Measurements from ENCODE around the gene TNNI3.

The TNNI3 gene

DNA sequence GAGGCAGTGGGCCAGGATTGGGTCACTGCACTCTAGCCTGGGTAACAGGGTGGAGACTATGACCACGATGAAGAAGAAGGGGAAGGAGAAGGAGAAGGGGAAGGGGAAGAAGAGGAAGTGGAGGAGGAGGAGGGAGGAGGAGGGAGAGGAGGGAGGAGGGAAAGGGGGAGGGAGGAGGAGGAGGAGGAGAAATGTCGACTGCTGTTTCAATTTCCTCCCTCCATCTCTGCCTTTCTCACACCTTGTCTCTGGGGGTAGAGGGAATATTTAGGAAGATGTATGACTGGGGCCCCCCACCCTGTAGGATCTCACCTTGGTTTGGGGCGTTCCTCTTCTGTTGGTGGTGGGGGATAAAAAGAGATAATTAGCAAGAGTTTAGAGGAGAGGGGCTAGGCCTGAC lies 12.3 kb downstream of the TNNI3 start:
- no peak for DNase-seq (ENCODE audit: low read depth)
- TF ChIP-seq, protein P1, sequence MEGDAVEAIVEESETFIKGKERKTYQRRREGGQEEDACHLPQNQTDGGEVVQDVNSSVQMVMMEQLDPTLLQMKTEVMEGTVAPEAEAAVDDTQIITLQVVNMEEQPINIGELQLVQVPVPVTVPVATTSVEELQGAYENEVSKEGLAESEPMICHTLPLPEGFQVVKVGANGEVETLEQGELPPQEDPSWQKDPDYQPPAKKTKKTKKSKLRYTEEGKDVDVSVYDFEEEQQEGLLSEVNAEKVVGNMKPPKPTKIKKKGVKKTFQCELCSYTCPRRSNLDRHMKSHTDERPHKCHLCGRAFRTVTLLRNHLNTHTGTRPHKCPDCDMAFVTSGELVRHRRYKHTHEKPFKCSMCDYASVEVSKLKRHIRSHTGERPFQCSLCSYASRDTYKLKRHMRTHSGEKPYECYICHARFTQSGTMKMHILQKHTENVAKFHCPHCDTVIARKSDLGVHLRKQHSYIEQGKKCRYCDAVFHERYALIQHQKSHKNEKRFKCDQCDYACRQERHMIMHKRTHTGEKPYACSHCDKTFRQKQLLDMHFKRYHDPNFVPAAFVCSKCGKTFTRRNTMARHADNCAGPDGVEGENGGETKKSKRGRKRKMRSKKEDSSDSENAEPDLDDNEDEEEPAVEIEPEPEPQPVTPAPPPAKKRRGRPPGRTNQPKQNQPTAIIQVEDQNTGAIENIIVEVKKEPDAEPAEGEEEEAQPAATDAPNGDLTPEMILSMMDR (conservative IDR thresholded peaks at IDR 0.05; ENCODE audit: low read depth, low read length) = no peak
- no peak overlapping the region for H3K4me3 ChIP-seq (ENCODE audit: low read length)

DNA sequence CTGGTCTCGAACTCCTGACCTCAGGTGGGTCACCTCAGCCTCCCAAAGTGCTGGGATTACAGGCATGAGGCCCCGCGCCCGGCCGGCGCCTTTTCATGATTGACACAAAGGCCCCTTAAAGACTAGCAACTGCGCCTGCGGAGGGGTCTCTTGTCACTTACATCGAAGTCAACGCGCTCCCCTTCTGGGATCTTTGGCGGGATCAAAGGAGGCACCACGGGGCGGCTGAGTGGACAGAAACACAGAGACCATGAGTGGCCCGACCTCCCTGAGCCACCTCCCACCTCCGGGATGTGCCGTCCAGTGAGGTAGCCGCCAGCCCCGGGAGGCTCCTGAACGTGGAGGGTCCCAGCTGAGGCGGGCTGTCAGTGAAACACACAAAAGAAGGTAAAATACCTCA lies 15.8 kb downstream of the TNNI3 start:
- TF ChIP-seq, protein P1 (conservative IDR thresholded peaks at IDR 0.05; ENCODE audit: low read depth, low read length) = no peak
- H3K4me3 ChIP-seq (ENCODE audit: low read length) = no peak overlapping the region
- DNase-seq (ENCODE audit: low read depth) = no peak

DNA sequence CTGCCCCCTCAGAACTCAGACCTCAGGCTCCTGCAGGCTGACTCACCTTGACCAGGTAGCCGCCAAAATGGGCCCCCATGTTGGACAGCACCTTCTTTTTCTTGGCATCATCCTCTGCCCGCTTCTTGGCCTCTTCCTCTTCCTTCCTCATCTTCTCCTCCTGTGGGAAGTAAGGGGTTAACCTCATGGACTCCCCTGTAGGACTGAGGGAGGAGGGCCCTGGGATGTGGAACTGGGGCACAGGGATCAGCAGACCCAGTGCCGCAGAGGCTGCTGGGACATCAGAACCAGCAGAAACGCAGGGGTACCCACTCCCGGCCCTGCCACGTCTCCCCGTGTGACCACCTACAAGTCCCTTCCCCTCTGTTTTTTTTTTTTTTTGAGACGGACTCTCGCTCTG lies 19.6 kb downstream of the TNNI3 start:
- no peak overlapping the region for H3K4me3 ChIP-seq (ENCODE audit: low read length)
- no peak for DNase-seq (ENCODE audit: low read depth)
- TF ChIP-seq, protein P1 (conservative IDR thresholded peaks at IDR 0.05; ENCODE audit: low read depth, low read length) = no peak

DNA sequence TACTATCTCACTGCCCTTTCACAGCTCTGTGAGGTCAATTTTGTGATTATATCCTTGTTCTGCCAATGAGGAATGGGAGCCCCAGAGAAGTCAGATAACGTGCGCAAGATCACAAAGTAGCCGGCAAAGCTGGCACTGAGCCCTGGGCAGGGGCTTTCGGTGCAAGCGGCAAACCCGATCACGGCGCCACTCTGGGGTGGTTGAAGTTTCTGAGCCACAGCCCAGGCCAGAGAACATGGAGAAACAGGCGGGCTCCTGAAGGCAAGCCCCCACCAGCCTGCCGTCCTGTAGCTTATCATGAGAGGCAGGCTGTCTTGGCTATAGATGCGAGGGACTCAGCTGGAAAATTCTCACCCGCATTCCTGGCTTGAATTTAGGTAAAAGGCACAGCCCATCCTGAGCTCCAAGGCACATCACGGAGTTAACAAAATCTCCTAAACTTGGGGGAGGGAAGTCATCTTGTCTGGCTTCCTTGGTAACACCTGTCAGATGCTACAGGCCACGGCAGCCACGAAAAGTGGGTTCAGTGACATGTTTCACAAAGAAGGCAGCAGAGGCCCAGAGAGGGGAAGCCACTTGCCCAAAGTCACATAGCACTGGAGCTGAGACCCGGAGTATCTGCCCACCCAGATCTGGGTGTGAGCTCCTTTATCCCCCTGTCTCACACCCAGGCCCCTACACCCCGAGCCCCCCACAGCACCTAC lies 21.0 kb downstream of the TNNI3 start:
- DNase-seq (ENCODE audit: low read depth) = no peak
- TF ChIP-seq, protein P1 (conservative IDR thresholded peaks at IDR 0.05; ENCODE audit: low read depth, low read length) = no peak
- H3K4me3 ChIP-seq (ENCODE audit: low read length) = no peak overlapping the region

DNA sequence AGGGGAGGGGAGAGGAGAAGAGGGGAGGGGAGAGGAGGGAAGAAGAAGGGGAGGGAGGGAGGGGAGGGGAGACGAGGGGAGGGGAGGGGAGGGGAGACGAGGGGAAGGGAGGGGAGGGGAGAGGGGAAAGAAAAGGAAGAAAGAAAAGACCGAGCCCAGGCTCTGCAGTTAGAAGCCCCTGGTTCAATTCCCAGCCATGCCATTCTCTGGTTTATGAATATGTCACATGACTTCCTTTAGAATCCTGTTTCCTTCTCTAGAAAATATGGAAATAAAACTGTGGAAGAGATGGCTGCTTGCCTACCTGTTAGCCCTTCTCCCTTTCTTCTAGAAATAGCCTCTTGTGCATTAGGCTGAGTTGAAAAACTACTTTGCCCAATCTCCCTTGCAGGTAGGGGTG lies 22.8 kb downstream of the TNNI3 start:
- DNase-seq (ENCODE audit: low read depth) = no peak
- no peak overlapping the region for H3K4me3 ChIP-seq (ENCODE audit: low read length)
- TF ChIP-seq, protein P1 (conservative IDR thresholded peaks at IDR 0.05; ENCODE audit: low read depth, low read length) = no peak

DNA sequence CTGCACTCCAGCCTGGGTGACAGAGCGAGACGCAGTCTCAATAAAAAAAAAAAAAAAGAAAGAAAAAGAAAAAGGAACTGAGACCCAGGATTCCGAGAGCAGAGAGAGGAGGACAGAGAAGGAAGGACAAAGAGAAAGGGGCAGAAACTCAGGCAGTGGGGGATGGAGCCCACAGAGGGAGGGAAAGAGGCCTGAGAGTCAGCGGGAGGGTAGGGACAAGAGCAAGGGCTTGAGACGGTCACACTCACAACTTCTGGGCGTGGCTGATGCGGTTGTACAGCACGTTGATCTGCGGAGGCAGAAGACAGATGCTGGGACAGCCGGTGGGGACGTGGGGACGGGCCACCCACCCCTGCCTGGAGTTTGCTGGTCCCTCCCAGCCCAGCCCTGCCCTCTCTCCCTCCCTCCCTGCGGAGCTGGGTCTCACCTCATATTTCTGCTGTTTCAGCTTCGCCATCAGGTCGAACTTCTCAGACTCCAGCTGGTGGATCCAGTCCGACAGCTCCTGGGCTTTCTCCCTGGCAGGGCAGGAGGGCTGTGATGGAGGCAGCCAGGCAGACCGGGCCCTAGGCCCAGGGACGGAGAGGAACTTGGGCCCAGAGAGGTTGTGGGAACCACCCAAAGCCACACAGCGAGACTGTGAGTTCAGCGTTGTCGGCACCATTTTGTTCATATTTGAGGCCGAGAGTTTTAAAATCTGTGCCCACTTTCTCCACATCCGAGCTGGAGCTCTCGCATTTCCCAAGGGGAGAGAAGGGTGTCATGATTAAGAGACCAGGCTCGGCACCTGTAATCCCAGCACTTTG lies 23.7 kb downstream of the TNNI3 start:
- H3K4me3 ChIP-seq (ENCODE audit: low read length) = no peak overlapping the region
- TF ChIP-seq, protein P1 (conservative IDR thresholded peaks at IDR 0.05; ENCODE audit: low read depth, low read length) = no peak
- no peak for DNase-seq (ENCODE audit: low read depth)
